ENCODE data around the gene FNDC3B.

GRCh38 chr3:172233474-172234277 is 194.3 kb downstream of the FNDC3B start:
- TF ChIP-seq, protein P1, sequence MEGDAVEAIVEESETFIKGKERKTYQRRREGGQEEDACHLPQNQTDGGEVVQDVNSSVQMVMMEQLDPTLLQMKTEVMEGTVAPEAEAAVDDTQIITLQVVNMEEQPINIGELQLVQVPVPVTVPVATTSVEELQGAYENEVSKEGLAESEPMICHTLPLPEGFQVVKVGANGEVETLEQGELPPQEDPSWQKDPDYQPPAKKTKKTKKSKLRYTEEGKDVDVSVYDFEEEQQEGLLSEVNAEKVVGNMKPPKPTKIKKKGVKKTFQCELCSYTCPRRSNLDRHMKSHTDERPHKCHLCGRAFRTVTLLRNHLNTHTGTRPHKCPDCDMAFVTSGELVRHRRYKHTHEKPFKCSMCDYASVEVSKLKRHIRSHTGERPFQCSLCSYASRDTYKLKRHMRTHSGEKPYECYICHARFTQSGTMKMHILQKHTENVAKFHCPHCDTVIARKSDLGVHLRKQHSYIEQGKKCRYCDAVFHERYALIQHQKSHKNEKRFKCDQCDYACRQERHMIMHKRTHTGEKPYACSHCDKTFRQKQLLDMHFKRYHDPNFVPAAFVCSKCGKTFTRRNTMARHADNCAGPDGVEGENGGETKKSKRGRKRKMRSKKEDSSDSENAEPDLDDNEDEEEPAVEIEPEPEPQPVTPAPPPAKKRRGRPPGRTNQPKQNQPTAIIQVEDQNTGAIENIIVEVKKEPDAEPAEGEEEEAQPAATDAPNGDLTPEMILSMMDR (IDR thresholded peaks at IDR 0.05), result no peak
- no peak for TF ChIP-seq EP300 (IDR thresholded peaks at IDR 0.05)
